Effector memory CD4-positive, alpha-beta T cell (primary cell): ENCODE measurements around the gene AUNIP.

Experiments
- DNase-seq, 3 donors: peaks; one replicate each; pipeline ENCODE4 v3.0.0-alpha.2; 2020
- H3K27ac ChIP-seq: 2 replicates; pipeline ENCODE4 v1.7.0; 2013; ENCODE audit warnings: mild to moderate bottlenecking, low read length, moderate library complexity; ENCODE audit not compliant: insufficient read depth, poor library complexity, severe bottlenecking
- H3K27me3 ChIP-seq: replicated peaks from 2 replicates; pipeline ENCODE4 v1.7.0; 2013; ENCODE audit warnings: mild to moderate bottlenecking, low read length; ENCODE audit not compliant: insufficient read depth, control insufficient read depth, poor library complexity, severe bottlenecking
- H3K36me3 ChIP-seq: 2 replicates; pipeline ENCODE4 v1.7.0; 2013; ENCODE audit warnings: mild to moderate bottlenecking, low read length, moderate library complexity; ENCODE audit not compliant: control insufficient read depth, insufficient read depth
- H3K4me1 ChIP-seq: 2 replicates; pipeline ENCODE4 v1.7.0; 2013; ENCODE audit warnings: low read length, mild to moderate bottlenecking; ENCODE audit not compliant: control insufficient read depth, insufficient read depth, poor library complexity, severe bottlenecking
- H3K4me3 ChIP-seq: 2 replicates; pipeline ENCODE4 v1.7.0; 2013; ENCODE audit warnings: low read length, low read depth, mild to moderate bottlenecking; ENCODE audit not compliant: insufficient read depth, poor library complexity, severe bottlenecking
- H3K9me3 ChIP-seq: 2 replicates; pipeline ENCODE4 v1.7.0; 2013; ENCODE audit warnings: mild to moderate bottlenecking, low read length, moderate library complexity; ENCODE audit not compliant: control insufficient read depth

Gene AUNIP

GRCh38 chr1:25888426-25888987, 29.2 kb upstream of the AUNIP start:
- no peak for DNase-seq
- Histone ChIP-seq H3K27ac (no peak overlapping the region), H3K9me3 (no peaks in the 10 kb centered on the region), H3K4me3 (no peak overlapping the region), H3K27me3 (no peaks in the 10 kb centered on the region), H3K36me3 (no peaks in the 10 kb centered on the region), H3K4me1 (no peaks in the 10 kb centered on the region)

GRCh38 chr1:25885602-25886001, 26.3 kb upstream of the AUNIP start:
- Histone ChIP-seq H3K4me1 (no peaks in the 10 kb centered on the region), H3K36me3 (no peaks in the 10 kb centered on the region), H3K27me3 (no peaks in the 10 kb centered on the region), H3K4me3 (no peak overlapping the region), H3K9me3 (no peaks in the 10 kb centered on the region), H3K27ac (no peak overlapping the region)
- DNase-seq: no peak

- H3K9me3 ChIP-seq: no peaks in the 10 kb centered on the region
- no peak for DNase-seq
- no peaks in the 10 kb centered on the region for H3K4me1 ChIP-seq
- no peak overlapping the region for H3K4me3 ChIP-seq
- no peaks in the 10 kb centered on the region for H3K36me3 ChIP-seq
- no peak overlapping the region for H3K27ac ChIP-seq
- no peaks in the 10 kb centered on the region for H3K27me3 ChIP-seq
Observed at GRCh38 chr1:25881266-25881665, 22.0 kb upstream of the AUNIP start.

- H3K27me3 ChIP-seq: no peaks in the 10 kb centered on the region
- no peaks in the 10 kb centered on the region for H3K36me3 ChIP-seq
- no peaks in the 10 kb centered on the region for H3K9me3 ChIP-seq
- no peak for DNase-seq
- no peak overlapping the region for H3K27ac ChIP-seq
- H3K4me1 ChIP-seq: no peaks in the 10 kb centered on the region
- H3K4me3 ChIP-seq: no peak overlapping the region
Observed at GRCh38 chr1:25880518-25880917, 21.3 kb upstream of the AUNIP start.

- Histone ChIP-seq H3K4me1 (peaks cover 5% of the 10 kb centered on the region), H3K9me3 (no peaks in the 10 kb centered on the region), H3K27ac (no peak overlapping the region), H3K27me3 (no peaks in the 10 kb centered on the region), H3K36me3 (no peaks in the 10 kb centered on the region), H3K4me3 (no peak overlapping the region)
- no peak for DNase-seq
Observed at GRCh38 chr1:25879675-25880074, 20.4 kb upstream of the AUNIP start.

GRCh38 chr1:25878690-25879089, 19.4 kb upstream of the AUNIP start:
- no peaks in the 10 kb centered on the region for H3K9me3 ChIP-seq
- no peaks in the 10 kb centered on the region for H3K36me3 ChIP-seq

GRCh38 chr1:25877155-25877554, 17.9 kb upstream of the AUNIP start:
- no peaks in the 10 kb centered on the region for H3K36me3 ChIP-seq
- peaks cover 10% of the 10 kb centered on the region for H3K4me1 ChIP-seq
- no peak for DNase-seq
- no peak overlapping the region for H3K4me3 ChIP-seq
- H3K27me3 ChIP-seq: no peaks in the 10 kb centered on the region
- no peak overlapping the region for H3K27ac ChIP-seq
- H3K9me3 ChIP-seq: no peaks in the 10 kb centered on the region

More at GRCh38 chr1:25878690-25879089, 19.4 kb upstream of the AUNIP start:
- Histone ChIP-seq H3K27me3 (no peaks in the 10 kb centered on the region), H3K27ac (no peak overlapping the region), H3K4me3 (no peak overlapping the region), H3K4me1 (peaks cover 10% of the 10 kb centered on the region)
- no peak for DNase-seq

GRCh38 chr1:25876693-25877077, 17.4 kb upstream of the AUNIP start:
- no peak for DNase-seq
- H3K27me3 ChIP-seq: no peaks in the 10 kb centered on the region
- peaks cover 10% of the 10 kb centered on the region for H3K4me1 ChIP-seq
- H3K9me3 ChIP-seq: no peaks in the 10 kb centered on the region
- H3K4me3 ChIP-seq: no peak overlapping the region
- no peaks in the 10 kb centered on the region for H3K36me3 ChIP-seq
- no peak overlapping the region for H3K27ac ChIP-seq

GRCh38 chr1:25875856-25876692, 16.8 kb upstream of the AUNIP start:
- Histone ChIP-seq H3K4me1 (peaks cover 10% of the 10 kb centered on the region), H3K27me3 (no peaks in the 10 kb centered on the region), H3K27ac (peak overlapping the region; percentile 11), H3K36me3 (no peaks in the 10 kb centered on the region), H3K4me3 (peak overlapping the region; percentile 68), H3K9me3 (no peaks in the 10 kb centered on the region)
- DNase-seq: no peak

- peak within 1 kb of the TSS; percentile 68 for H3K4me3 ChIP-seq
- no peaks in the 10 kb centered on the region for H3K27me3 ChIP-seq
- H3K4me1 ChIP-seq: peaks cover 10% of the 10 kb centered on the region
- peak within 1 kb of the TSS; percentile 25 for H3K27ac ChIP-seq
- peak; percentile 29 to 49 (median 44) for DNase-seq
- H3K9me3 ChIP-seq: no peaks in the 10 kb centered on the region
- H3K36me3 ChIP-seq: no peaks in the 10 kb centered on the region
Observed at GRCh38 chr1:25875154-25875855, 16.0 kb upstream of the AUNIP start, which contains the start of gene PAQR7. PAQR7 (minus strand) TSS chr1:25875708; CDS start chr1:25863839, 11,869 bp downstream.
